Esophagus muscularis mucosa (tissue), 4 donors: Measurements from ENCODE around the gene AKAP6. TPM values are rescaled to one million over a fixed set of nuclear protein-coding genes. Genes with fewer than 3 reads are reported as not detected.

Experiments
- DNase-seq: peaks from one replicate; pipeline ENCODE4 v3.0.0-alpha.2; 2017; ENCODE audit errors: extremely low spot score
- H3K27ac ChIP-seq, 4 donors: fragments of 200-600 bp; sonication (generic); replicated peaks in 1 of 4; 1 replicate in 3 of 4; 2 replicates in 1 of 4; pipeline ENCODE4 v1.5.1; 2016 to 2019; ENCODE audit warnings: mild to moderate bottlenecking in 1 of 4
- H3K27me3 ChIP-seq, 4 donors: fragments of 200-600 bp; sonication (generic); one replicate each; pipeline versions ENCODE4 v1.5.1 to v1.6.0; 2016 to 2019
- H3K36me3 ChIP-seq, 4 donors: fragments of 200-600 bp; sonication (generic); one replicate each; pipeline ENCODE4 v1.5.1; 2016 to 2019
- H3K4me1 ChIP-seq, 4 donors: fragments of 200-600 bp; sonication (generic); one replicate each; pipeline ENCODE4 v1.5.1; 2016 to 2019
- H3K4me3 ChIP-seq, 4 donors: fragments of 200-600 bp; sonication (generic); 1 replicate in 2 of 4; 2 replicates in 2 of 4; pipeline ENCODE4 v1.5.1; 2016 to 2019; ENCODE audit warnings: mild to moderate bottlenecking in 4 of 4, moderate library complexity in 1 of 4
- H3K9me3 ChIP-seq, 4 donors: fragments of 200-600 bp; sonication (generic); 1 replicate in 3 of 4; 2 replicates in 1 of 4; pipeline ENCODE4 v1.5.1; 2016 to 2019
- CTCF ChIP-seq, 3 experiments: fragments of 200-600 bp in 2 of 3; fragments of 450-650 bp in 1 of 3; sonication (generic) in 2 of 3; IDR thresholded peaks; one replicate each; pipeline ENCODE4 v1.5.1; 2017 to 2019; ENCODE audit warnings: antibody characterized with exemption in 3 of 3, mild to moderate bottlenecking in 2 of 3, moderate library complexity in 1 of 3
- EP300 ChIP-seq: sonication (generic); formaldehyde crosslinking; IDR thresholded peaks from one replicate; pipeline ENCODE4 v1.6.1; 2017; ENCODE audit warnings: antibody characterized with exemption
- POLR2A ChIP-seq: fragments of 450-650 bp; IDR thresholded peaks from one replicate; pipeline ENCODE4 v1.6.1; 2017; ENCODE audit warnings: antibody characterized with exemption, moderate library complexity, mild to moderate bottlenecking, low read depth
- POLR2AphosphoS5 ChIP-seq, 2 donors: sonication (generic); formaldehyde crosslinking; IDR thresholded peaks; one replicate each; pipeline ENCODE4 v1.6.1; 2017; ENCODE audit warnings: antibody characterized with exemption in 2 of 2
- WGBS: methylation state at CpG from one replicate; pipeline ENCODE4 v1.1.5; 2018; 5-methylcytosine and 5-hydroxymethylcytosine counted together
- intact Hi-C: fragments of 100-400 bp; cut with DNase I; formaldehyde crosslinking; loops from one replicate; pipeline ENCODE4 v1.15.1; 2023
- total RNA-seq, 4 donors: library from RNA; depleted of rRNA; stranded (reverse); fragments of >200 nt; gene quantifications; one replicate each; pipeline versions ENCODE4 v1.1.0 to v1.2.1, GENCODE V29; 2016

Gene AKAP6
- total RNA-seq, 4 donors from 2014 or later, result 21.3 to 38.6 (median 31.5) TPM

GRCh38 chr14:32559590-32559989 lies 230.5 kb downstream of the AKAP6 start:
- DNase-seq, result no peak
- H3K4me1 ChIP-seq, result peaks cover 24 to 38% (median 31%) of the 10 kb centered on the region in 4 donors
- H3K27me3 ChIP-seq, result no peaks in the 10 kb centered on the region
- no peak for TF ChIP-seq CTCF (IDR thresholded peaks at IDR 0.05)
- no peak for TF ChIP-seq POLR2A
- no peak for TF ChIP-seq EP300
- no peak for TF ChIP-seq POLR2AphosphoS5 (IDR thresholded peaks at IDR 0.05)
- no peaks in the 10 kb centered on the region for H3K36me3 ChIP-seq
- H3K9me3 ChIP-seq, result no peaks in the 10 kb centered on the region
- no peak overlapping the region for H3K4me3 ChIP-seq
- peak overlapping the region in 3 of 4 donors; percentile 36 to 81 (median 77) for H3K27ac ChIP-seq
- 53% methylated on average over 1 of the region's 1 CpG for WGBS
- intact Hi-C loops, result loop anchor here (5.0 kb wide), 1 partner anchor 307 kb away; no protein-coding TSS in a partner anchor

DNA sequence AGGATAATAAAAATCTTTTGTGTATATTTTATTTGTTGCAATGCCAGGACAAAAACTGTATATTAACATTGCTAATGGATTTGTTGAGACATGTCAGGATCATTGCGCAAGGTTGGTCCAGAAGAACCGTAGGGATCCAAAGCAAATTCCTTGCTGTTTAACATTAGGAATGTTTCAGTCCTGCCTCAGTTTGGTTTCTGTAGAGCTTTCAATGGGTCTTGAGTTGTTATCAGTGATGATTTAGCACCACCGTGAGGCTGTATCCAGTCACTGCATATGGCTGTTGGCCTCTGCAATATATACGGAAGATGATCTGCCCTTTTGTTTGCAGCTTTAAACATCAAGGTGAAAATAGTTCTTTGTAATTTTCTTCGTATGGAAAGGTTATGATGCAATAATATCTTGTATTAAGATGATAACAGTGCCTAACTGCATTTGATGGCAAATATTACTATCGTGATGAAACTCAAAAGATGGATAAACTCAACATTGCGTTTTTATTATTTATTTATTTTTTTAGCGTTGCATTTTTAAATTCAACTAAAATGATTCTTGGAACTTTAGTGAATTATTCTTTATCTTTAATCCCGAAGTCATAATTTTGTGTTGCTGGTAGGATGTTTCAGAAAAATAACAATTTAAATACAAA lies 231.2 kb downstream of the AKAP6 start:
- Histone ChIP-seq H3K27me3 (no peaks in the 10 kb centered on the region), H3K4me3 (no peak overlapping the region), H3K36me3 (no peaks in the 10 kb centered on the region), H3K27ac (peak overlapping the region; percentile 36 to 81 (median 71)), H3K9me3 (no peaks in the 10 kb centered on the region), H3K4me1 (peaks cover 30 to 46% (median 38%) of the 10 kb centered on the region in 4 donors)
- WGBS, result 30% methylated on average over 9 of the region's 9 CpGs
- TF ChIP-seq CTCF (IDR thresholded peaks at IDR 0.05), result peak; percentile 88 to 94 (median 93)
- TF ChIP-seq POLR2A, result no peak
- DNase-seq, result no peak
- intact Hi-C loops, result no loop called here

DNA sequence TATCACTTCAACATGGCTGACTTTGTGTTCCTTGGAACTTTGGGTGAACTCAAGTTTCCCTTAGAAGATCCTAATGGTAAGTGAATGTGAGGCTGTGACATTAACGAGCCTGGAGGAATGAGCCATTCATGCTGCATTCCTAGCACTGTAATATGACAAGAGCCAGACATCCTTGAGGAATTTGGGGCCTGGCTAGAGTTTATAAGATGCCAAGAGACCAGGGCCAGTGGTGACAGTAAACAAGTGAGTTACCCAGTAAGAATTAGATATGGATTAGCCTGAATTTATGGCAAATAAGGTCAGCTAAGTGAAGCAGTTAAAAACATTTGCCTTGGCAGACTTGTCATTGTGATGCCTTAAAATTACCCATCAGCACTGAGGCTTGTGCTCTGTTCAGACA lies 232.4 kb downstream of the AKAP6 start:
- no peaks in the 10 kb centered on the region for H3K27me3 ChIP-seq
- peak; percentile 7 to 77 for TF ChIP-seq POLR2AphosphoS5 (IDR thresholded peaks at IDR 0.05)
- TF ChIP-seq CTCF (IDR thresholded peaks at IDR 0.05), result no peak
- TF ChIP-seq EP300, result no peak
- H3K4me1 ChIP-seq, result peaks cover 38 to 57% (median 48%) of the 10 kb centered on the region in 4 donors
- no peak overlapping the region for H3K4me3 ChIP-seq
- 24% methylated on average over 1 of the region's 1 CpG for WGBS
- H3K27ac ChIP-seq, result peak overlapping the region; percentile 63 to 81 (median 71)
- H3K36me3 ChIP-seq, result no peaks in the 10 kb centered on the region
- no peaks in the 10 kb centered on the region for H3K9me3 ChIP-seq
- intact Hi-C loops, result no loop called here
- no peak for DNase-seq

DNA sequence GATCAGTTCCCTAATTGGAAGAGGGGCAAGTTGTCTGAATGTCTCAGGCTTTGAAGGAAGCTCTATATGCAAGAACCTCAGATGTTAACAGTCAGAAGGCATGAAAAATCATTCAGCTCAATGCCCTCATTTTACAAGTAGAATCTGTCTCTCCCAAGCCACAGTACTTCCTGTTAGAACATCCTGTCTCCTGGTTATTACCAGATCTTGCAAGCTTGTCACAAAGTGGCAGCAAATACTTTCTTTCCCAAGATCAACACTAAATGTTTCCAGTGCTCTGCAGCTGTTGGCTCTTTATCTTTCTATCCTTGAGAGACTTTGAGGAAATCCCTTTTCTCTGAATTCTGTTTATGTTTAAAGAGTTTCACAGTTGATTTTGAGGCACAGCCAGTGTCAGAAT lies 235.5 kb downstream of the AKAP6 start:
- no peaks in the 10 kb centered on the region for H3K36me3 ChIP-seq
- intact Hi-C loops, result no loop called here
- H3K4me3 ChIP-seq, result no peak overlapping the region
- H3K4me1 ChIP-seq, result peaks cover 35 to 65% (median 61%) of the 10 kb centered on the region in 4 donors
- DNase-seq, result no peak
- TF ChIP-seq EP300 (peak; percentile 22), POLR2AphosphoS5 (IDR thresholded peaks at IDR 0.05) (peak; percentile 31 to 56), POLR2A (no peak), CTCF (IDR thresholded peaks at IDR 0.05) (no peak)
- no peaks in the 10 kb centered on the region for H3K9me3 ChIP-seq
- peak overlapping the region; percentile 69 to 81 (median 74) for H3K27ac ChIP-seq
- no peaks in the 10 kb centered on the region for H3K27me3 ChIP-seq

DNA sequence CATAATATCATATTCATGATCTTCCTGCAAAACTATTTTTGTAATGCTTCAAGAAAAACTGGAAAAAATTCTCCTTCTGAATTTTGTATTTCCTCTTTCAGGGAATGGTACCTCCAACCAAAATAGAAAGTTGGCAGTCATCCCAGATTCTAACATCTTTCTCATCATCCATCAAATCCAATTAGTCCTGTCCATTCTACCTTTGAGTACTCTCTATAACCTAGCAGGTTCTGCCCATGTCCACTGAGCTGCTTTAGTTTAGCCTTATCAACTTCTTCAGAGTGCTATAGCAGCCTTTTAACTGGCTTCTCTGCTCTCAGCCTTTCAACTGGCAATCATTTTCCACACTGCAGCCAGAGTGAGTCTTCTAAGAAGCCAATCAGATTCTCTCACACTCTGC lies 236.2 kb downstream of the AKAP6 start:
- Histone ChIP-seq H3K4me3 (no peak overlapping the region), H3K4me1 (peaks cover 35 to 59% (median 55%) of the 10 kb centered on the region in 4 donors), H3K9me3 (no peaks in the 10 kb centered on the region), H3K36me3 (no peaks in the 10 kb centered on the region), H3K27me3 (no peaks in the 10 kb centered on the region), H3K27ac (peak overlapping the region; percentile 69 to 81 (median 74))
- intact Hi-C loops, result no loop called here
- TF ChIP-seq POLR2AphosphoS5 (IDR thresholded peaks at IDR 0.05), result no peak
- no peak for DNase-seq
